Activated CD4-positive, alpha-beta T cell treated with anti-CD3 and anti-CD28 coated beads, Interleukin-2, amount 10 ng/mL, durations not matched to agents 24 days and 14 days (primary cell): ENCODE measurements around the gene SNAPC2. TPM values are rescaled to one million over a fixed set of nuclear protein-coding genes. Genes with fewer than 3 reads are reported as not detected.
"Not testable (repeated sequence)": the region's sequence is repeated elsewhere in the genome, so short reads cannot be mapped to it uniquely, and the experiment has no call there.

ENCODE experiments used
- DNase-seq: peaks from one replicate; pipeline ENCODE4 v3.0.0; 2022
- H3K27ac Mint-ChIP-seq: one replicate; pipeline ENCODE4 v1.8.0; 2022; ENCODE audit warnings: mild to moderate bottlenecking, mixed read lengths
- H3K27me3 Mint-ChIP-seq: one replicate; pipeline ENCODE4 v1.8.0; 2022; ENCODE audit warnings: mixed read lengths
- H3K36me3 Mint-ChIP-seq: one replicate; pipeline ENCODE4 v1.8.0; 2022; ENCODE audit warnings: low read depth, mild to moderate bottlenecking, mixed read lengths
- H3K4me1 Mint-ChIP-seq: one replicate; pipeline ENCODE4 v1.8.0; 2021; ENCODE audit warnings: mixed read lengths
- H3K4me3 Mint-ChIP-seq: one replicate; pipeline ENCODE4 v1.8.0; 2022; ENCODE audit warnings: mild to moderate bottlenecking, moderate library complexity, mixed read lengths
- H3K9me3 Mint-ChIP-seq: one replicate; pipeline ENCODE4 v1.8.0; 2021; ENCODE audit warnings: mixed read lengths
- intact Hi-C: fragments of 100-400 bp; cut with micrococcal nuclease; formaldehyde crosslinking; loops from one replicate; pipeline ENCODE4 v1.15.1; 2023
- total RNA-seq: library from RNA; stranded (reverse); gene quantifications from 2 replicates; pipeline ENCODE4 v1.2.3, GENCODE V29; 2022

SNAPC2 gene
- total RNA-seq, 1 donor from 2014 or later, result 23.2 TPM

DNA sequence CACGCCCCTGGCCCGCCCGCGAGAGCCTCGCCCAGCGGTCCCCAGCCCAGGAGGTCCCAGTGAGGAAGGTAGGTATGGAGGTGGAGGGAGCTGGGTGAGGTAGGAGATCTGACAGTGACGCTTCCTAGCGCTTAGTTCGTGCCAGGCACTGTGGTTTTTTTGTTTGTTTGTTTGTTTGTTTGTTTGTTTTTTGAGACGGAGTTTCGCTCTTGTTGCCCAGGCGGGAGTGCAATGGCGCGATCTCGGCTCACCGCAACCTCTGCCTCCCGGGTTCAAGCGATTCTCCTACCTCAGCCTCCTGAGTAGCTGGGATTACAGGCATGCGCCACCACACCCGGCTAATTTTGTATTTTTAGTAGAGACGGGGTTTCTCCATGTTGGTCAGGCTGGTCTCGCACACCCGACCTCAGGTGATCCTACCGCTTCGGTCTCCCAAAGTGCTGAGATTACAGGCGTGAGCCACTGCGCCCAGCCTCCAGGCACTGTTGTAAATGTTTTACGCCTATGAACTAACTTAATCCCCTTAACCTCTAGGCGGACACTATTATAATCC is 2.0 kb upstream of the SNAPC2 start:
- Mint-ChIP-seq H3K4me3 (peak overlapping the region; percentile 75), H3K4me1 (peaks cover 26% of the 10 kb centered on the region), H3K36me3 (peaks cover 19% of the 10 kb centered on the region), H3K27me3 (peaks cover 29% of the 10 kb centered on the region)
- intact Hi-C loops, result loop anchor here (5.0 kb wide), 1 partner anchor 721 kb away; no protein-coding TSS in a partner anchor
- not testable (repeated sequence) for H3K27ac Mint-ChIP-seq, H3K9me3 Mint-ChIP-seq, DNase-seq

- H3K9me3 Mint-ChIP-seq, result no peaks in the 10 kb centered on the region
- H3K27ac Mint-ChIP-seq, result no peak overlapping the region
- peaks cover 26% of the 10 kb centered on the region for H3K4me1 Mint-ChIP-seq
- peaks cover 29% of the 10 kb centered on the region for H3K27me3 Mint-ChIP-seq
- intact Hi-C loops, result loop anchor here (5.0 kb wide), 1 partner anchor 722 kb away; no protein-coding TSS in a partner anchor
- H3K36me3 Mint-ChIP-seq, result peaks cover 20% of the 10 kb centered on the region
- DNase-seq, result peak; percentile 59
- peak overlapping the region; percentile 94 for H3K4me3 Mint-ChIP-seq
Measured at GRCh38 chr19:7918615-7919421, 1.3 kb upstream of the SNAPC2 start.

DNA sequence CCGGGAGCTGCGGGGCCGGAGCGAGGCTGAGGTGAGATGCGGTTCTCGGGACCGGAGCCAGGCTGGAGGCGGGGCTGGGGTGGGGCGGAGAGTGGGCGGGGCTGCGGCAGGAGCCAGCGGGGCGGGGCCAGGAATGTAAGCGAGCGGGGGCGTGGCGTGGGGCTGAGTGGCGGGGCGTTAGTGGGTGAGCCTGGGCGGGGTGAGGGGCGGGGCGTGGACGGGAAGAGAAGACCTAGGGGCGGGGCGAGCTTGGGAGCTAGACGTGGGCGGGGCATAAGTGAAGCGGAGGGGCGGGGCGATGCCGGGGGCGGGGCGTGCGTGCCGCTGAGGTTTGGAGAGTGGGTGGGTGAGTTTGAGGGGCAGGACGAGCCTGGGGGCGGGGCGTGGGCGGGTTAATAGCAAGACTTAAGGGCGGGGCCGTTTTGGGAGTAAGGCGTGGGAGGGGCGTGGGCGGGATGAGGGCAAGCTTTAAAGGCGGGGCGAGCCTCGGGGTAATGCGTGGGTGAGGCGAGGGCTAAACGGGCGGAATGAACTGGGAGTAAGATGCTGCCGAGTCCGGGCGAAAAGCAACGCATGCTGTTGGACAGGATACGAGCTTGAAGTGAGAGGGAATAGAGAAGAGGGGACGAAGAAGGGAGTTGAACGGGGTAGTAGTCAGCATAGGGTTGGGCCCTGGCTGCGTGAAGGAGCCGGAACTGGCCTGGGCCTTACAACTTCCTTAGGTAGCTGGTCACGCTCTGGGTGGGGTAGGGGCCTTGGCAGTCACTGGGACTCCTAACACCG is 572 bp downstream of the SNAPC2 start:
- Mint-ChIP-seq H3K27me3 (peaks cover 21% of the 10 kb centered on the region), H3K9me3 (no peaks in the 10 kb centered on the region), H3K4me3 (peak overlapping the region; percentile 94), H3K27ac (peak overlapping the region; percentile 98), H3K4me1 (peaks cover 27% of the 10 kb centered on the region), H3K36me3 (peaks cover 15% of the 10 kb centered on the region)
- intact Hi-C loops, result loop anchor here (1.0 to 2.0 kb wide), 5 partner anchors 17 to 1898 kb away; partner anchors contain the start of genes FBXL12, MAP2K7 and TIMM44
- peak; percentile 98 for DNase-seq

- Mint-ChIP-seq H3K36me3 (peaks cover 15% of the 10 kb centered on the region), H3K4me1 (peaks cover 28% of the 10 kb centered on the region), H3K27me3 (peaks cover 18% of the 10 kb centered on the region), H3K4me3 (peak overlapping the region; percentile 94), H3K9me3 (no peaks in the 10 kb centered on the region), H3K27ac (peak overlapping the region; percentile 98)
- intact Hi-C loops, result loop anchor here (1.0 to 2.0 kb wide), 2 partner anchors 68 to 1897 kb away; partner anchors contain the start of gene FBXL12
- DNase-seq, result no peak
Measured at GRCh38 chr19:7921302-7921966, 1.3 kb downstream of the SNAPC2 start.

DNA sequence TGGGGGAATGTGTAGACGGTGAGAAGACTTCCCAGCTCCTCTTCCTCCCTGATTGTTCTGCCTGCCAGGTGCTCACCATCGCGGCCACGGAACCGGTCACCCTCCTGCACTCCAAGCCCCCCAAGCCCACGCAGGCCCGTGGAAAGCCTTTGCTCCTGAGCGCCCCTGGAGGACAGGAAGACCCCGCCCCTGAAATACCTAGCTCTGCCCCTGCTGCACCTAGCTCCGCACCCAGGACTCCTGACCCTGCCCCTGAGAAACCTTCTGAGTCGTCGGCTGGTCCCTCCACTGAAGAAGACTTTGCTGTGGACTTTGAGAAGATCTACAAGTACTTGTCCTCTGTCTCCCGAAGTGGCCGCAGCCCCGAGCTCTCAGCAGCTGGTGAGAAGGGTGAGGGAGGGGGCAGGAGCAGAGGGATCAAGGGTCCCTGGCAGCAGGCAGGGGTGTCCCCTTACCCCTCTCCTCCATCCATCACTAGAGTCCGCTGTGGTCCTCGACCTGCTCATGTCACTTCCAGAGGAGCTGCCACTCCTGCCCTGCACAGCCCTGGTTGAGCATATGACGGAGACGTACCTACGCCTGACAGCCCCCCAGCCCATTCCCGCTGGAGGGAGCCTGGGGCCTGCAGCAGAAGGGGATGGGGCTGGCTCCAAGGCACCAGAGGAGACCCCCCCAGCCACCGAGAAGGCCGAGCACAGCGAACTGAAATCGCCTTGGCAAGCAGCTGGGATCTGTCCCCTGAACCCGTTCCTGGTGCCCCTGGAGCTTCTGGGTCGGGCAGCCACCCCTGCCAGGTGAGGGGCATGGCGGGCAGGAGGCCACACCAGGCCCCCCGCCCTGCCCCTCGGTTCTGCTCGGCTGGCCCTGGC is 2.1 kb downstream of the SNAPC2 start:
- H3K27me3 Mint-ChIP-seq, result peaks cover 15% of the 10 kb centered on the region
- no peak overlapping the region for H3K27ac Mint-ChIP-seq
- no peak for DNase-seq
- H3K9me3 Mint-ChIP-seq, result no peaks in the 10 kb centered on the region
- H3K4me1 Mint-ChIP-seq, result peaks cover 30% of the 10 kb centered on the region
- H3K36me3 Mint-ChIP-seq, result peaks cover 15% of the 10 kb centered on the region
- H3K4me3 Mint-ChIP-seq, result peak overlapping the region; percentile 52
- intact Hi-C loops, result loop anchor here (1.0 to 2.0 kb wide), 2 partner anchors 69 to 1897 kb away; partner anchors contain the start of gene FBXL12

GRCh38 chr19:7922836-7923195 is 2.7 kb downstream of the SNAPC2 start:
- intact Hi-C loops, result no loop called here

DNA sequence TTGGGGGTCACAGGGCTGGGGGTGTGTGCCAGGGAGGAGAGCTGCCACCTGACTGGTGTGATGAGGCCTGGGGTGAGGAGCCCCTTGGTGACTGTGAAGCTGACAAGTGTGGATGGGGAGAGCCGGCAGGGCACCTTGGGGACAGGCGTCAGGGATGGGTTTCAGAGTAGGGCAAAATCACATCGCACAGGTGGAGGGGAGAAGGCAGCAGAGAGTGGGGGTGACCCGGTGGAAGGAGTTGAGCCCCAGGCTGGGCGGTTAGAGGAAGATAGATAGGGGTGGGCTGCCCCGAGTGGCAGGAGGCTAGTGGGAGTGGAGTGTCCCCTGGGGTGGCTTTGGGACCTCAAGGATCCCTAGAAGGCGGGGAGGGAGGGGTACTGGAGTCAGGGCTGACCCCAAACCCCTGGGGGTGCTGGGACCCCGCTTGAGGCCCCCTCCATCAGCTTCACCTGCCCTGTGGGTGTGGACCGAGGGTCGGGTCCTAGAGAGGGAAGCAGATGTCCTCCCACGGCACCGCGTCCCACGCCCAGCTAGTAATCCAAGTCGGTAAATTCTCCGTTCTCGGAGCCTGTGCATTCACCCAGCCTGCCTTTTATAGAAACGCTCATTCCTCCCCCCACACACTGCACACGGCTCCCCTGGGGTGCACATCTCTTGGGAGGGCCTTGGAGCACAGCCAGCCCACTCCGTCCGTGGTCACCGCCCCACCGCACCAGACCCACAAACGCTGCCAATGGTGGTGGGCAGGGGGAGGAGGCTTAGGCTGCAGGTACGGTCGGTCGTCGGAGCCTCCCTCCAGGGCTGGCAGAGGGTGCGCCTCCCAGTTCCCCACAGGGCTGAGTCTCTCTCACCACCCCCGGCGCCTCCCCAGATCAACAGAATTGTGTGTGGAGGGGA is 3.4 kb downstream of the SNAPC2 start:
- Mint-ChIP-seq H3K36me3 (peaks cover 17% of the 10 kb centered on the region), H3K9me3 (no peaks in the 10 kb centered on the region), H3K27me3 (peaks cover 9% of the 10 kb centered on the region), H3K4me3 (peak overlapping the region; percentile 6), H3K27ac (peak overlapping the region; percentile 32), H3K4me1 (peaks cover 28% of the 10 kb centered on the region)
- no peak for DNase-seq
- intact Hi-C loops, result no loop called here

More at GRCh38 chr19:7922836-7923195, 2.7 kb downstream of the SNAPC2 start:
- peak overlapping the region; percentile 32 for H3K27ac Mint-ChIP-seq
- peaks cover 30% of the 10 kb centered on the region for H3K4me1 Mint-ChIP-seq
- H3K36me3 Mint-ChIP-seq, result peaks cover 15% of the 10 kb centered on the region
- H3K27me3 Mint-ChIP-seq, result peaks cover 15% of the 10 kb centered on the region
- no peak for DNase-seq
- no peak overlapping the region for H3K4me3 Mint-ChIP-seq
- no peaks in the 10 kb centered on the region for H3K9me3 Mint-ChIP-seq

GRCh38 chr19:7924241-7924640 is 4.1 kb downstream of the SNAPC2 start:
- H3K27me3 Mint-ChIP-seq, result peaks cover 8% of the 10 kb centered on the region
- no peak for DNase-seq
- H3K4me3 Mint-ChIP-seq, result peak overlapping the region; percentile 66
- intact Hi-C loops, result no loop called here
- H3K27ac Mint-ChIP-seq, result peak overlapping the region; percentile 13
- no peaks in the 10 kb centered on the region for H3K9me3 Mint-ChIP-seq
- H3K36me3 Mint-ChIP-seq, result peaks cover 20% of the 10 kb centered on the region
- H3K4me1 Mint-ChIP-seq, result peaks cover 31% of the 10 kb centered on the region

GRCh38 chr19:7924651-7925170 is 4.6 kb downstream of the SNAPC2 start:
- peaks cover 20% of the 10 kb centered on the region for H3K36me3 Mint-ChIP-seq
- intact Hi-C loops, result loop anchor here (1.0 kb wide), 1 partner anchor 19 kb away; the partner anchor contains the start of gene TIMM44
- H3K4me3 Mint-ChIP-seq, result peak overlapping the region; percentile 40
- H3K9me3 Mint-ChIP-seq, result no peaks in the 10 kb centered on the region
- no peak overlapping the region for H3K27ac Mint-ChIP-seq
- DNase-seq, result no peak
- H3K27me3 Mint-ChIP-seq, result peaks cover 5% of the 10 kb centered on the region
- peaks cover 29% of the 10 kb centered on the region for H3K4me1 Mint-ChIP-seq

GRCh38 chr19:7925171-7925851 is 5.2 kb downstream of the SNAPC2 start:
- Mint-ChIP-seq H3K4me3 (peak overlapping the region; percentile 82), H3K4me1 (peaks cover 25% of the 10 kb centered on the region), H3K9me3 (no peaks in the 10 kb centered on the region), H3K36me3 (peaks cover 20% of the 10 kb centered on the region), H3K27ac (peak overlapping the region; percentile 82), H3K27me3 (peaks cover 2% of the 10 kb centered on the region)
- intact Hi-C loops, result loop anchor here (1.0 kb wide), 1 partner anchor 18 kb away; the partner anchor contains the start of gene TIMM44
- peak; percentile 94 for DNase-seq

DNA sequence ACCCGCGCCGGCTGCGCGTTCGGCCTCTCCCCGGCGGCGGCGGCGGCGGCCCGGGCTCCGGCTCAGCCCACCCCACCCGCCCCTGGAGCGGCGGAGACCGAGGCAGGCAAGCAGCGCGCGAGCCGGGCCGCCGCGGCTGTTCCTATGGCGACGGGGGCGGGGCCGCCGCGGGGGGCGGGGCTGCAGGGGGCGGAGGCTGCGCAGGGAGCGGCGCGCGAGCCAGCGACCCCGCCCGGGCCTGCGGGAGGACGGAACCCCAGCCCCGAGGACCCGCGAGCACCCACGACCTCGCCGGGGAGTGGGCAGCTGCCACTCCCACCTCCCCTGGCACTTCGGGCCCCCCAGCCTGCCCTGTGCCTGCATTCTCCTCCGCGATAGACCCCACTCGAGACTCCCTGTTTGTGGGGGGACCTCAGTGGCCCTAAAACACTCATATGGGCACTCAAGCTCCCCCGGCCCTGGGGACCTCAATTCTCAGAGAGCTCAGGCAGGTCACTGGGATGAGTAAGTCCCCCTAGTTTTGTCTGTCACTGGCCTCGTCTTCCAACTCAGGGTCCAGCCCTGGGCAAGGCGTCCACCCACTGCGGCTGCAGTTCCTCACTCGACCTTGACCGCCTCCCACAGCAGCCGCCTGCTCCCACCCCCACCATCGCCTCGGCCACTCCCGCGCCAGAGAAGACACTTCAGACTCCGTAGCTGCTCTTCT is 6.0 kb downstream of the SNAPC2 start, which contains the start of gene CTXN1:
Gene CTXN1 (minus strand): TSS at position 115 of the 706 bp plus-strand sequence. CDS start 597 bp downstream, outside the sequence.
- H3K27me3 Mint-ChIP-seq, result no peaks in the 10 kb centered on the region
- peak within 1 kb of the TSS; percentile 82 for H3K4me3 Mint-ChIP-seq
- DNase-seq, result peak; percentile 94
- intact Hi-C loops, result no loop called here
- H3K27ac Mint-ChIP-seq, result peak within 1 kb of the TSS; percentile 82
- peaks cover 21% of the 10 kb centered on the region for H3K36me3 Mint-ChIP-seq
- peaks cover 20% of the 10 kb centered on the region for H3K4me1 Mint-ChIP-seq
- H3K9me3 Mint-ChIP-seq, result no peaks in the 10 kb centered on the region
